Ishikawa (cell line): ENCODE measurements around the gene DLEC1.

Source experiments
- CEBPB ChIP-seq: IDR thresholded peaks from 2 replicates; pipeline ENCODE4 v1.6.1; 2012
- CREB1 ChIP-seq: IDR thresholded peaks from 2 replicates; pipeline ENCODE4 v1.6.1; 2012; ENCODE audit warnings: low read depth
- EGR1 ChIP-seq: IDR thresholded peaks from 2 replicates; pipeline ENCODE4 v1.6.1; 2012
- EP300 ChIP-seq: IDR thresholded peaks from 2 replicates; pipeline ENCODE4 v1.6.1; 2012; ENCODE audit warnings: borderline replicate concordance
- FOXM1 ChIP-seq: IDR thresholded peaks from 2 replicates; pipeline ENCODE4 v1.6.1; 2012; ENCODE audit warnings: low read depth, borderline replicate concordance
- MAX ChIP-seq: IDR thresholded peaks from 2 replicates; pipeline ENCODE4 v1.6.1; 2012
- NFIC ChIP-seq: IDR thresholded peaks from 2 replicates; pipeline ENCODE4 v1.6.1; 2012
- RAD21 ChIP-seq: IDR thresholded peaks from 2 replicates; pipeline ENCODE4 v1.6.1; 2012; ENCODE audit warnings: low read depth
- TAF1 ChIP-seq: IDR thresholded peaks from 2 replicates; pipeline ENCODE4 v1.6.1; 2012; ENCODE audit warnings: low read depth, mild to moderate bottlenecking
- TCF12 ChIP-seq: IDR thresholded peaks from 2 replicates; pipeline ENCODE4 v1.6.1; 2012; ENCODE audit warnings: low read depth
- TEAD4 ChIP-seq: IDR thresholded peaks from 2 replicates; pipeline ENCODE4 v1.6.1; 2012
- YY1 ChIP-seq: IDR thresholded peaks from 2 replicates; pipeline ENCODE4 v1.6.1; 2012; ENCODE audit warnings: low read depth
- ZBTB7A ChIP-seq: IDR thresholded peaks from 2 replicates; pipeline ENCODE4 v1.6.1; 2012; ENCODE audit warnings: low read depth
- TF ChIP-seq, protein P1 (sequence below): IDR thresholded peaks from 2 replicates; pipeline ENCODE4 v1.6.1; 2012; ENCODE audit warnings: low read depth, mild to moderate bottlenecking
- TF ChIP-seq, protein P2 (sequence below): IDR thresholded peaks from 2 replicates; pipeline ENCODE4 v1.6.1; 2012

Gene DLEC1

DNA sequence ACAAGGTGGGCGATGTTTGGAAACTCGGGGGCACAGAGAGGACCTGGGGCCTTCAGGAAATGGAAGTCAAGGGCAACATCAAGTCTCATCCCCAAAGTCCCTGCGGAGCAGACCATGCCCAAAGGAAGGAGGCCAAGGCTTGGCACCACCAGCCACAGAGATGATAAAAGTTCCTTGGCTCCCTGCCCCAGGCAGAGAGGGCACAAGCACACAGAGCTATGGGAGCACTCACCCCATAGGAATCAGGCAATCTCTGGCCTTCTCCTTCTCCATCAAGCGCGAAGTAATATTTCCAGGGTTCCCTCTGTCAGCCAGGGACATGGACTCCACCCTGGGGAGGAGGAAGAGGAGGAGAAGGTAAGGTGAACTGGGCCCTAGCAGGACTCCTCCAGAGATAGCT lies 90.0 kb downstream of the DLEC1 start:
- no peak for TF ChIP-seq ZBTB7A
- TF ChIP-seq YY1: no peak

DNA sequence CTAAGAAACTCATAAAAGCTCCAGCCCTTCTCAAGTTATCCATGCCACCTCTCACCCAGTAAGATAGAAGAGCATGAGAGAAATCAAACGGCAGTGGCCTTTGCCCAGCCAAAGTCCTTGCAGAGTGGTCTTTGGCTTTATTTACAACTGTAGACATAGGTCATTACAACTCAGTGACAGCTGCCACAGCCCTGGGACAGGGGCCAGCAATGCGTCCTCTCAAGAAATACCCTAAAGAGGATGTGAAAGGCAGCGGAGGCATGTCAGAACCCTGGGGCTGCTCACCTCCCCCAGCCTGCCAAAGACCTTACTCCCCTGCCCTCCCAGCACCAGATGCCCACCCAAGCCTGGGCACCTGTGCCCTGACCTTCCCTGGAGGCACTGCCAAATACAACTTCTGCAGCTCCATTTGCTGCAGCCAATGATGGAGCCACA lies 91.6 kb downstream of the DLEC1 start:
- TF ChIP-seq RAD21: no peak

- no peak for TF ChIP-seq TCF12
- peak; percentile 67 for TF ChIP-seq RAD21
Observed at GRCh38 chr3:38131621-38132369, 92.8 kb downstream of the DLEC1 start.

GRCh38 chr3:38133209-38133556 lies 94.2 kb downstream of the DLEC1 start:
- TF ChIP-seq, protein P1, sequence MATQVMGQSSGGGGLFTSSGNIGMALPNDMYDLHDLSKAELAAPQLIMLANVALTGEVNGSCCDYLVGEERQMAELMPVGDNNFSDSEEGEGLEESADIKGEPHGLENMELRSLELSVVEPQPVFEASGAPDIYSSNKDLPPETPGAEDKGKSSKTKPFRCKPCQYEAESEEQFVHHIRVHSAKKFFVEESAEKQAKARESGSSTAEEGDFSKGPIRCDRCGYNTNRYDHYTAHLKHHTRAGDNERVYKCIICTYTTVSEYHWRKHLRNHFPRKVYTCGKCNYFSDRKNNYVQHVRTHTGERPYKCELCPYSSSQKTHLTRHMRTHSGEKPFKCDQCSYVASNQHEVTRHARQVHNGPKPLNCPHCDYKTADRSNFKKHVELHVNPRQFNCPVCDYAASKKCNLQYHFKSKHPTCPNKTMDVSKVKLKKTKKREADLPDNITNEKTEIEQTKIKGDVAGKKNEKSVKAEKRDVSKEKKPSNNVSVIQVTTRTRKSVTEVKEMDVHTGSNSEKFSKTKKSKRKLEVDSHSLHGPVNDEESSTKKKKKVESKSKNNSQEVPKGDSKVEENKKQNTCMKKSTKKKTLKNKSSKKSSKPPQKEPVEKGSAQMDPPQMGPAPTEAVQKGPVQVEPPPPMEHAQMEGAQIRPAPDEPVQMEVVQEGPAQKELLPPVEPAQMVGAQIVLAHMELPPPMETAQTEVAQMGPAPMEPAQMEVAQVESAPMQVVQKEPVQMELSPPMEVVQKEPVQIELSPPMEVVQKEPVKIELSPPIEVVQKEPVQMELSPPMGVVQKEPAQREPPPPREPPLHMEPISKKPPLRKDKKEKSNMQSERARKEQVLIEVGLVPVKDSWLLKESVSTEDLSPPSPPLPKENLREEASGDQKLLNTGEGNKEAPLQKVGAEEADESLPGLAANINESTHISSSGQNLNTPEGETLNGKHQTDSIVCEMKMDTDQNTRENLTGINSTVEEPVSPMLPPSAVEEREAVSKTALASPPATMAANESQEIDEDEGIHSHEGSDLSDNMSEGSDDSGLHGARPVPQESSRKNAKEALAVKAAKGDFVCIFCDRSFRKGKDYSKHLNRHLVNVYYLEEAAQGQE: no peak
- TF ChIP-seq FOXM1 (no peak), NFIC (no peak), ZBTB7A (no peak), CREB1 (no peak), EP300 (no peak), TEAD4 (no peak), EGR1 (no peak)
- TF ChIP-seq, protein P2, sequence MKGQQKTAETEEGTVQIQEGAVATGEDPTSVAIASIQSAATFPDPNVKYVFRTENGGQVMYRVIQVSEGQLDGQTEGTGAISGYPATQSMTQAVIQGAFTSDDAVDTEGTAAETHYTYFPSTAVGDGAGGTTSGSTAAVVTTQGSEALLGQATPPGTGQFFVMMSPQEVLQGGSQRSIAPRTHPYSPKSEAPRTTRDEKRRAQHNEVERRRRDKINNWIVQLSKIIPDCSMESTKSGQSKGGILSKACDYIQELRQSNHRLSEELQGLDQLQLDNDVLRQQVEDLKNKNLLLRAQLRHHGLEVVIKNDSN: no peak

GRCh38 chr3:38133557-38134405 lies 94.8 kb downstream of the DLEC1 start:
- TF ChIP-seq NFIC (no peak), TEAD4 (peak; percentile 58), EGR1 (no peak), TCF12 (no peak)

- TF ChIP-seq TAF1 (no peak), EGR1 (no peak), ZBTB7A (0 out of 2 replicates have a peak, but pooled peaks have one; percentile 22), FOXM1 (no peak), YY1 (no peak)
Observed at GRCh38 chr3:38136393-38136776, 97.4 kb downstream of the DLEC1 start.

DNA sequence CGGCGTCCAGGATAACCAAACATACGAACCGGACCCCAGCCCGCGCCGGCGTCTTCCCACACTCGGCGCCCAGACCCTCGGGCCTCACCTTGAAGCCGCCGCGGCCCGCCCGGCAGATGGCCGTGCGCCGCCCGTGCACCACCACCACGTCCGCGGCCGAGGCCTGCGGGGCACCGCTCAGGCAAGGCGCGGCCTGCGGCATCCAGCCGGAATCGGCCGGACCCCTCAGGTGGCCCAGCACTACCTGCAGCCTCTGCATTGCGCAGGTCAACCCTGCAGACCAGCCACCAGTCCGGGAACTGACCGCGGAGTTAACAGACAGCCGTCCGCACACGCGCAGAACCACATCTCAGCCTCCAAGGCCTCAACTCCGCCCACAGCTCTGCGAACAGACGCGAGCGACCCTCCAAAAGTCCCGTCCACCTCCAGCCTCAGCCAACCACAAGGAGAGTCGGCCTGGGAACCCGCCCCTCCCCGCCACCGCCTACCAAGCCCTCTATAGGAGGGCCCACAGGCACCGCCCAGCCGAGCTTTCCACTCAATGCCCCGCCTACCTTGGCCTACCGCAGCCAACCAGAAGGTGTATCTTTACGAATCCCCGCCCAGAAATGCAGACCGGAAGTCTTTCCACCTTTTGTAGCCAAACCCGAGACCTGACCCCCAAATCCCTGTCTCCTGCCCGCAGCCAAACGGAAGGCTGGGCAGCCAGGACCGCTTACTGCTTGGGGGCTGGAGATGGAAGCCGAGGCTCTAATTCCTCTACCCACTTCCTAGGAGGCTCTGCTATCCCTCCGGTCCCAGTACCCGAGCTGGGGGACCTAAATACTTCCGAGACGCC lies 98.0 kb downstream of the DLEC1 start, which contains the start of gene ACAA1:
Gene ACAA1, minus strand, starts transcription at position 351 of the 838 bp plus-strand sequence. Its CDS starts 92 bp downstream, at position 259.
- TF ChIP-seq NFIC (no peak; the same call in 1 of the 2 replicates), YY1 (0 out of 2 replicates have a peak, but pooled peaks have one; percentile 34), RAD21 (no peak), CREB1 (peak; percentile 44; the same call in 1 of the 2 replicates), MAX (no peak), FOXM1 (peak; percentile 37; the same call in 1 of the 2 replicates), ZBTB7A (0 out of 2 replicates have a peak, but pooled peaks have one; percentile 12), TCF12 (no peak; the same call in 1 of the 2 replicates), TAF1 (peak; percentile 75; the same call in 1 of the 2 replicates), TEAD4 (peak; percentile 3; the same call in 1 of the 2 replicates), EP300 (peak; percentile 5; the same call in 1 of the 2 replicates), EGR1 (no peak), CEBPB (no peak)
- TF ChIP-seq, protein P1: no peak
- TF ChIP-seq, protein P2: no peak; the same call in 1 of the 2 replicates
